WI38 (cell line): ENCODE results near the gene CALM3.

Experiments used
- H3K4me3 ChIP-seq: 2 replicates; pipeline ENCODE4 v1.5.1; 2011; ENCODE audit warnings: low read depth, mild to moderate bottlenecking, control low read depth, low read length
- CTCF ChIP-seq: IDR thresholded peaks from 2 replicates; pipeline ENCODE4 v1.5.1; 2012; ENCODE audit warnings: low read depth, mild to moderate bottlenecking, control low read depth, low read length

The CALM3 gene

GRCh38 chr19:46606019-46606418 lies 4.9 kb downstream of the CALM3 start:
- TF ChIP-seq CTCF, result no peak

GRCh38 chr19:46606681-46607447 lies 5.7 kb downstream of the CALM3 start:
- H3K4me3 ChIP-seq, result no peak overlapping the region
- no peak for TF ChIP-seq CTCF

More at GRCh38 chr19:46606019-46606418, 4.9 kb downstream of the CALM3 start:
- no peak overlapping the region for H3K4me3 ChIP-seq

GRCh38 chr19:46607448-46607841 lies 6.3 kb downstream of the CALM3 start:
- H3K4me3 ChIP-seq, result no peak overlapping the region
- no peak for TF ChIP-seq CTCF

- TF ChIP-seq CTCF, result no peak
Observed at GRCh38 chr19:46608178-46608577, 7.0 kb downstream of the CALM3 start.

GRCh38 chr19:46608581-46609345 lies 7.6 kb downstream of the CALM3 start:
- H3K4me3 ChIP-seq, result no peak overlapping the region
- TF ChIP-seq CTCF, result no peak

More at GRCh38 chr19:46608178-46608577, 7.0 kb downstream of the CALM3 start:
- H3K4me3 ChIP-seq, result no peak overlapping the region

- no peak overlapping the region for H3K4me3 ChIP-seq
- no peak for TF ChIP-seq CTCF
Observed at GRCh38 chr19:46609511-46610412, 8.6 kb downstream of the CALM3 start.
